ENCODE measurements around the gene PELO.

- TF ChIP-seq CTCF (IDR thresholded peaks at IDR 0.05; ENCODE audit: extremely low read depth in 1 of 2, insufficient read depth in 1 of 2, low read depth in 1 of 2, low read length in 2 of 2): no peak
- TF ChIP-seq EZH2 (IDR thresholded peaks at IDR 0.05; ENCODE audit: borderline replicate concordance, low read depth, low read length, severe bottlenecking): no peak
- TF ChIP-seq, protein P1, sequence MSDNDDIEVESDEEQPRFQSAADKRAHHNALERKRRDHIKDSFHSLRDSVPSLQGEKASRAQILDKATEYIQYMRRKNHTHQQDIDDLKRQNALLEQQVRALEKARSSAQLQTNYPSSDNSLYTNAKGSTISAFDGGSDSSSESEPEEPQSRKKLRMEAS (IDR thresholded peaks at IDR 0.05; ENCODE audit: insufficient read depth, insufficient read length): no peak
These were observed 747 bp downstream of the PELO start for GRCh38 chr5:52788505-52788821.

All from endothelial cell of umbilical vein (primary cell).